Activated T-cell treated with anti-CD3 and anti-CD28 coated beads for 1 hour (primary cell): ENCODE results near the gene HSCB.
"Not testable (repeated sequence)": the region's sequence is repeated elsewhere in the genome, so short reads cannot be mapped to it uniquely, and the experiment has no call there.

Experiments
- DNase-seq: peaks from one replicate; pipeline ENCODE4 v3.0.0-alpha.2; 2020; ENCODE audit warnings: low read depth

HSCB gene

DNA sequence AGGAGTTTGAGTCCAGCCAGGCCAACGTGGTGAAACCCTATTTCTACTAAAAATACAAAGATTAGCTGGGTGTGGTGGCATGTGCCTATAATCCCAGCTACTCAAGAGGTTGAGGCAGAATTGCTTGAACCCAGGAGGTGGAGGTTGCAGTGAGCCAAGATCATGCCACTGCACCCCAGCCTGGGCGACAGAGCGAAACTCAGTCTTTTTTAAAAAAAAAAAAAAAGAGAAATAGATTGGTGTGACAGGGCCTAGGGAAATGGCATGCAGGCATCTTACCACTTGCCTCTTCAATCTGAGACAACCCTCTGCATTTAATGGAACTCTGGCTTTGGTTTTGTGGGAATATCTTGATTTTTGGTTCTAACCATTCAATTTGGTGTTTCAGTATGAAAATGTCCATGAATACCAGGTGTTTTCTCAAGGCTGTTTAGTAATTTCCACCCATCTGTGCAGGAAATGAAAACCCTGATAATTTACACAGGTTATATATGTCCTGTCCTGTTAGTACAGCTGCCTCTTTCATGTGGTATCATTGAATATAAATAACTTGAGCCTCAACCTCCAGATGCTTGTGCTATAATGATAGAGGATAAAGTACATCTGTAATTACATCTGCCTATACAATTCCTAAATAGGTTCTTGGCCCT is 50.1 kb downstream of the HSCB start:
- DNase-seq: no peak

GRCh38 chr22:28792491-28793383 is 50.9 kb downstream of the HSCB start:
- DNase-seq: no peak

DNA sequence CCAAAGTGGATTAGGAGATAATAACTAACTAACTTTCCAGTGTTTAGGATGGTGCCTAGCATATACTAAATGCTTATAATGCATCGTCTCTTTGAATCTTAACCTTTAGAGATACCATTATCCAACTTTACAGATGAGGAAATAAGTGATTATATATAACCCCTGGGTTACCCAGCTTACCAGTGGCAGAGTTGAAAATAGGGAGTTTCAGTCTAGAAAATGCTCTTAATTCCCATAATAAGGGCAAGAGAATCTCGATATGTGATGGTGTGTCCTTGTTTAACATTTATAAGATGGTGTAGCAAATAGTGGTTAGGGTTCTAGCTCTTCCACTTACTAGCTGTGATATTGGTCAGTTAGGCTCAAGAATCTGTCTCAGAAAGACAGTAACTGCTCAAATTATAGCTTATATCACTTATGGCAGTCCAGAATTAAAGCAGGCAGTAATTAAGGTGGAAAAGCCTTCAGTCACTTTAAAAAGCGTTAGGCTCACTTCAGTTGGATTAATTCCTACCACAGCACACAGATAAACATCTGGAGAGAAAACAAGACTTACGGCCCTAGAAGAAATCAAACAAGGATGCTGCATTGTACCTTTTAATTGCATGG is 52.2 kb downstream of the HSCB start:
- no peak for DNase-seq

DNA sequence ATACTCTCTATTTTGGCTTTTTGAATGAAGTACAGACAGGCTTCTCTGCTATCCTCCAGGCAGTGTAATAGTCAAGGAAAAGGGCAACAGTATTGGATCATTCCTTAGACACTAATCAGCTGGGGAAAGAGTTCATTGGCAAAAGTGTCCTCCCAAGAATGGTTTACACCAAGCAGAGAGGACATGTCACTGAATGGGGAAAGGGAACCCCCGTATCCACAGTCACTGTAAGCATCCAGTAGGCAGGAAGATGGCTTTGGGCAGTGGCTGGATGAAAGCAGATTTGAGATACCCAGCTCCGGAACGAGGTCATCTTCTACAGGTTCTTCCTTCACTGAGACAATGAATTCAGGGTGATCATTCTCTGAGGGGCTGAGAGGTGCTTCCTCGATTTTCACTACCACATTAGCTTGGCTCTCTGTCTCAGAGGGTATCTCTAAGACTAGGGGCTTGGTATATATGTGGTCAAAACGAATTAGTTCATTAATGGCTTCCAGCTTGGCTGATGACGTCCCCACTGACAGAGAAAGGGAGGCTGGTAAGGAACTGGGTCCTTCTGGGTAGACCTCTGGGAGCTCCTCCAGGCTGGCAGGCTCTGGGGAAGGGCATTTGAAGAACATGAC is 53.3 kb downstream of the HSCB start:
- DNase-seq: no peak

- DNase-seq: no peak
Measured at GRCh38 chr22:28795932-28796856, 54.4 kb downstream of the HSCB start.

- DNase-seq: no peak
Measured at GRCh38 chr22:28798810-28799605, 57.2 kb downstream of the HSCB start.

- no peak for DNase-seq
Measured at GRCh38 chr22:28799606-28800307, 57.9 kb downstream of the HSCB start.

DNA sequence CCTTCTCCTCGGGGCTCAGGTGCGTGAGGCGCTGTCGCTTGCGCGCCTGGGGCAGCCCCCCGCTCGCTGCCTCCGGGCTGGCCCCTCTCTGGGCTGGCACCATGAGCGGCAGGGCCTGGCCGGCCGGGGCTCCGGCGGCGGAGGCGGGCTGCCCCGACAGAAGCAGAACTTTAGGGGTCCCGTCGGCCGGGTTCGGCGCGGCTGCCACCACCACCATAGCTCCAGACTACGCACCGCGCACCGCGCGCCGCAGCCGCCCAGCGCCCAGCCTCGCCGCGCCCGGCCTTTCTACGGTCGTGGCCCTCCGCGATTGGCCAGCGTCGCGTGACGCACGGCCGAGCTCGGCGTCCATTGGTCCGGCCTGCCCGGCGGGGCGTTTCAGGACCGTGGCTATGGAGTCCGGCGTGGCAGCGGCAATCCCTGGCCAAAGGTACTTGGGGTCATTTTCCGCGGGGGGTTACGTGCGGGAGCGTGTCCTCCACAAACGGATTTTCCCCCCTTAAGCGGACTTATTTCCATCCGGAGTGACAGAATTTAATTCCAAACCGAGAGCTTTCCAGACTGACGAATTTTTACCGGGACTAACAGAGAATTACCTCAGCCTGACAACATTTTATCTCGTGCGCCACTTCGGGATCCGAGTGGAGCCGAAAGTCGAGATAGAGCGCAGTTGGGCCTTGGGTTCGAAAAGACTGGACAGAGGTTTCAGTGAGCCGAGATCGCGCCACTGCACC is 58.6 kb downstream of the HSCB start, which contains the start of gene XBP1:
Gene XBP1, minus strand, starts transcription at position 262 of the 734 bp plus-strand sequence.
- peak; percentile 82 for DNase-seq

DNA sequence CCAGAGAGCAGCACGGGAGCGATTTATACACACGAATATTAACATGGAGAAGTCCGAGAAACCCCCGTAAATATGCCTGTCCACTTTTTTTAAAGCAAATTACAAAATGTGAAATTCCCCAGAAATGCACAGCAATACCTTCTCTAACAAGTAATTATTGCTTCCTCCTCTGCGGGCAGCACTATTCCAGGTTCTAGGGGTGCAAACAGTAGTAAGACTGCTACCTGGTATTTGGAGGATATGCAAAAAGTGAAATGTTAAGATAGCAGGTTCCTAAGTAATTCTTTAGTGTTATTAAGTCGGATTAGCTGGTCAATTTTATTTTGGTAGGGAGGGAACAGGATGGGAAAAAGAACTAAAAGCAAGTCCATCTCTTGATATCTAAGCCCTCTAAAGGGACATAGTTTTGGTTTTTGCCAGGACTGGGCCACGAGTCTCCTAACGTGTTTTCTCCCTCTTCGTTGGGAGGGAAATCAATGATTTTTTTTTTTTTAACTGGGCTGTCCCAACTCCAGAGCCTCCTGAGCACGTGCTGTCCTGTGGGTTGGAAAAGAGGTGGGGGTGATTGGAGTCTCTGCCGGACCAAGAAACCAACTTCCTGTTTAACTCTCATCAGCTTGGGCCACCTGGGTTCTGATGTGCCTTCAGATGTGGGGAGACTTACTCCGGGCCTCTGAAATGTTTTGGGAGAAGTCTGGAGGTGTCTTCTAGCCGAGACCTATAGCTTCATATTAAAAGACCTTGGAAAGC is 60.2 kb downstream of the HSCB start:
- no peak for DNase-seq

DNA sequence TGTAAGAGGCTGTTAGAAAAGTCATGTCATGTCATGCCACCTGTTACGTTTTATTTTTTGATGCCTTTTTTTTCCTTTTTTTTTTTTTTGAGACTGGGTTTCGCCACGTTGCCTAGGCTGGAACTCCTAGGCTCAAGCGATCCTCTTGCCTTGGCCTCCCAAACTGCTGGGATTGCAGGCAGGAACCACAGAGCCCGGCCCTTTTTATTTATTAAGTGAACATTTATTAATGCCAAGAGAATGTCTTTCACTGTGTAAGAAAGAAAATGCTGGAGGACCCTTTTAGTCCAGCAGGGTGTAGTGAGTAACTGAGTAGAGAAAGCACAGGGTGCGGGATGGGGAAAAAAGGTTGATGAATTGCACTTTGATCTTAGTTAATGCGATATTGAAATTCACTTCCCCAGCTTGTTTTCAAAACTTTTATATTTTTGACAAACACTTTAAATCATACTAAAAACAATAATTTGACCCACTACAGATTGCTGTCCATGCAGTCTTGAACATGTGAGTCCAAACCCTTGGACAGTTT is 60.8 kb downstream of the HSCB start:
- no peak for DNase-seq

DNA sequence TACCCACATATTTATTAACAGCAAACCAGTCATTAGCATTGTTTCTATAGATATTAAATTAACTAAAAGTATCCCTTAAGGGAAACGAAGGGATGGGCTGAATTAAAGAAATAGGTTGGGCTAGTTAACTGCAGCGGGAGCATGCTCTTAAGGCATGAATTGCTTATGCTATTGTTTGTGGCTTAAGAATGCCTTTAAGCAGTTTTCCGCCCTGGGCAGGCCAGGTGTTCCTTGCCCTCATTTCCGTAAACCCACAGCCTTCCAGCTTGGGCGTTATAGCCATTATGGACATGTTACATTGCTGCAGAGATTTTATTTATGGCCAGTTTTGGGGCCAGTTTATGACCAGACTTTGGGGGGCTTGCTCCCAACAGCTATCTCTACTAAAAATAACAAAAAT is 63.6 kb downstream of the HSCB start:
- not testable (repeated sequence) for DNase-seq
